Breast epithelium (tissue), 4 donors: ENCODE measurements around the gene EVA1B. TPM values are rescaled to one million over a fixed set of nuclear protein-coding genes. Genes with fewer than 3 reads are reported as not detected.

Experiments used
- DNase-seq, 2 donors: peaks; one replicate each; pipeline ENCODE4 v3.0.0-alpha.2; 2019; ENCODE audit warnings: low spot score in 2 of 2
- H3K27ac ChIP-seq, 2 donors: fragments of 200-600 bp; sonication (generic) in 1 of 2; one replicate each; pipeline ENCODE4 v1.5.1; 2016 to 2019; ENCODE audit warnings: mild to moderate bottlenecking in 1 of 2
- H3K27me3 ChIP-seq, 2 donors: fragments of 200-600 bp; sonication (generic) in 1 of 2; one replicate each; pipeline versions ENCODE4 v1.5.1 to v1.6.0; 2017 to 2019; ENCODE audit warnings: control low read depth in 1 of 2, mild to moderate bottlenecking in 1 of 2
- H3K36me3 ChIP-seq: fragments of 200-600 bp; one replicate; pipeline ENCODE4 v1.5.1; 2019
- H3K4me1 ChIP-seq, 2 donors: fragments of 200-600 bp; sonication (generic); one replicate each; pipeline ENCODE4 v1.5.1; 2016 to 2019; ENCODE audit warnings: control low read depth in 1 of 2
- H3K4me3 ChIP-seq, 3 donors: fragments of 200-600 bp; sonication (generic); 1 replicate in 2 of 3; 2 replicates in 1 of 3; pipeline ENCODE4 v1.5.1; 2016 to 2019; ENCODE audit warnings: mild to moderate bottlenecking in 3 of 3, moderate library complexity in 2 of 3
- H3K9me3 ChIP-seq, 2 donors: fragments of 200-600 bp; sonication (generic) in 1 of 2; one replicate each; pipeline ENCODE4 v1.5.1; 2016 to 2019; ENCODE audit warnings: control low read depth in 1 of 2
- CTCF ChIP-seq, 3 donors: fragments of 450-650 bp; IDR thresholded peaks; one replicate each; pipeline ENCODE4 v1.5.1; 2016 to 2017; ENCODE audit warnings: antibody characterized with exemption in 3 of 3, mild to moderate bottlenecking in 3 of 3, moderate library complexity in 3 of 3
- POLR2A ChIP-seq: fragments of 450-650 bp; IDR thresholded peaks from one replicate; pipeline ENCODE4 v1.6.1; 2016; ENCODE audit warnings: antibody characterized with exemption, mild to moderate bottlenecking, moderate library complexity
- POLR2AphosphoS5 ChIP-seq, 3 donors: sonication (generic); formaldehyde crosslinking; IDR thresholded peaks; one replicate each; pipeline ENCODE4 v1.6.1; 2017; ENCODE audit warnings: antibody characterized with exemption in 3 of 3
- intact Hi-C: fragments of 100-400 bp; cut with DNase I; formaldehyde crosslinking; loops from one replicate; pipeline ENCODE4 v1.15.1; 2023; ENCODE audit warnings: low total_unique reads
- total RNA-seq, 3 donors: library from RNA; depleted of rRNA; stranded (reverse); fragments of >200 nt; gene quantifications; one replicate each; pipeline ENCODE4 v1.1.0, GENCODE V29; 2016

EVA1B gene
- total RNA-seq, 3 donors from 2014 or later, result 62.1 to 129 (median 118) TPM

- intact Hi-C loops, result no loop called here
- peak within 1 kb of the TSS; percentile 92 for H3K27ac ChIP-seq
- H3K4me1 ChIP-seq, result no peaks in the 10 kb centered on the region
- peak within 1 kb of the TSS; percentile 72 to 78 (median 78) for H3K4me3 ChIP-seq
- H3K9me3 ChIP-seq, result no peaks in the 10 kb centered on the region
- no peaks in the 10 kb centered on the region for H3K36me3 ChIP-seq
- peak; percentile 68 to 76 for DNase-seq
- TF ChIP-seq POLR2A (no peak), CTCF (IDR thresholded peaks at IDR 0.05) (no peak), POLR2AphosphoS5 (IDR thresholded peaks at IDR 0.05) (no peak)
- no peaks in the 10 kb centered on the region for H3K27me3 ChIP-seq
Observed at GRCh38 chr1:36306210-36306901, 17.1 kb downstream of the EVA1B start, which contains the start of gene SH3D21. TSS of gene SH3D21 (plus strand) at chr1:36306368. CDS start at chr1:36306421, 53 bp downstream.

- Histone ChIP-seq H3K27ac (peak overlapping the region; percentile 92), H3K4me3 (peak overlapping the region; percentile 72 to 78 (median 78)), H3K36me3 (no peaks in the 10 kb centered on the region), H3K4me1 (no peaks in the 10 kb centered on the region), H3K27me3 (no peaks in the 10 kb centered on the region), H3K9me3 (no peaks in the 10 kb centered on the region)
- TF ChIP-seq POLR2AphosphoS5 (IDR thresholded peaks at IDR 0.05) (no peak), POLR2A (no peak), CTCF (IDR thresholded peaks at IDR 0.05) (no peak)
- no peak for DNase-seq
- intact Hi-C loops, result no loop called here
Observed at GRCh38 chr1:36305915-36306209, 17.6 kb downstream of the EVA1B start.

GRCh38 chr1:36304970-36305914 is 18.2 kb downstream of the EVA1B start:
- peak overlapping the region; percentile 92 for H3K27ac ChIP-seq
- no peaks in the 10 kb centered on the region for H3K4me1 ChIP-seq

GRCh38 chr1:36304521-36304920 is 18.9 kb downstream of the EVA1B start:
- TF ChIP-seq POLR2AphosphoS5 (IDR thresholded peaks at IDR 0.05), result no peak
- TF ChIP-seq POLR2A, result no peak
- no peak for TF ChIP-seq CTCF (IDR thresholded peaks at IDR 0.05)
- Histone ChIP-seq H3K4me1 (no peaks in the 10 kb centered on the region), H3K9me3 (no peaks in the 10 kb centered on the region), H3K4me3 (no peak overlapping the region), H3K27ac (no peak overlapping the region), H3K27me3 (no peaks in the 10 kb centered on the region), H3K36me3 (no peaks in the 10 kb centered on the region)
- DNase-seq, result peak in 1 of 2 donors; percentile 16
- intact Hi-C loops, result no loop called here

More at GRCh38 chr1:36304970-36305914, 18.2 kb downstream of the EVA1B start:
- Histone ChIP-seq H3K9me3 (no peaks in the 10 kb centered on the region), H3K4me3 (peak overlapping the region in 1 of 3 donors; percentile 78), H3K36me3 (no peaks in the 10 kb centered on the region), H3K27me3 (no peaks in the 10 kb centered on the region)
- TF ChIP-seq POLR2AphosphoS5 (IDR thresholded peaks at IDR 0.05) (no peak), POLR2A (no peak), CTCF (IDR thresholded peaks at IDR 0.05) (no peak)
- DNase-seq, result peak in 1 of 2 donors; percentile 17
- intact Hi-C loops, result no loop called here
